GM18508 (cell line): ENCODE measurements around the gene PLD2.

Experiments used
- ATAC-seq: cut with Tn5 transposase; IDR thresholded peaks from one replicate; pipeline ENCODE4 v1.9.1; 2021; ENCODE audit warnings: moderate number of reproducible peaks; ENCODE audit not compliant: insufficient read depth, unreplicated experiment

The PLD2 gene

DNA sequence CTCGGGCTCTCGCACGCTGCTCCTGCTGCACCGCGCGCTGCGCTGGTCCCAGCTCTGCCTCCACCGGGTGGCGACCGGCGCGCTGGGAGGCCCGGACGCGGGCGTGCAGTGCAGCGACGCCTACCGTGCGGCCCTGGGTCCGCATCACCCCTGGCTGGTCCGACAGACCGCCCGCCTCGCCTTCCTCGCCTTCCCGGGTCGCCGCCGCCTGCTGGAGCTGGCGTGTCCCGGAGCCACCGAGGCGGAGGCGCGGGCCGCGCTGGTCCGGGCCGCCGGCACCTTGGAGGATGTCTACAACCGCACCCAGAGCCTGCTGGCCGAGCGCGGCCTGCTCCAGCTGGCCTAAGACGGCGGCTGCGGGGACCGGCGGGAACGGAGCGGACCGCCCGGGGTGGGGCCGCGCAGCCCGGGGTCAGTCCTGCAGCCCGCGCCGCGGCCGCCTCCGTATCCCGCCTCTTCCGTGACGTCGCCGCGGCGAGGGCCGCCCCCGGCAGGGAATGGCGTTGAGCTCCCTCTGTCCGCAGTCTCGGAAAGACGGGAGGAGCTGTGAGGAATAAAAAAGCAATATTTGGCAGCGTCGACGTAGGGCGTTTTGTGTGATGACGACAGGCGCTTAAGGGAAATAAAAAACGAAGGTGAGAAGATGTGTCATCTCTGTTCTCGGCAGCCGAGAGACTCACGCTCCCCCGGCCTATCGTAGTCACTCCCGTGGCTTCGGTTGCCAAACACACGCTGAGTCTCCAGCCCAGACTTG is 16.8 kb upstream of the PLD2 start:
- ATAC-seq = no peak

DNA sequence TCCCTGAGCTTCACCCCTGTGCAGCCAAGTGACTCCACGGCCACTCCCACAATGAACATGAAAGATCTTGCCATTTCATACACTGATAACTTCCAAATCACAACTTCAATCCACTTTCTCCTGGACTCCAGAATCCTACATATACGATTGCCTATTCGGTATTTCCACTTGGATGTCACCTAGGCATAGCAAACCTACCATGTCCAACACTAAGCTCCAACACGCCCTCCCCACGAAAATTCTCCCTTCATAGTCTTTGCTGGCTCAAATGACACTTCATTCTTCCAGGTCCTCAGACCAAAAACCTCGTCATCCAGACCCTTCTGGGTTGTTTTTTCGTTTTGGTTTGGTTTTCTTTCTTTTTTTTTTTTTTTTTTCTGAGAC is 16.3 kb upstream of the PLD2 start:
- no peak for ATAC-seq

DNA sequence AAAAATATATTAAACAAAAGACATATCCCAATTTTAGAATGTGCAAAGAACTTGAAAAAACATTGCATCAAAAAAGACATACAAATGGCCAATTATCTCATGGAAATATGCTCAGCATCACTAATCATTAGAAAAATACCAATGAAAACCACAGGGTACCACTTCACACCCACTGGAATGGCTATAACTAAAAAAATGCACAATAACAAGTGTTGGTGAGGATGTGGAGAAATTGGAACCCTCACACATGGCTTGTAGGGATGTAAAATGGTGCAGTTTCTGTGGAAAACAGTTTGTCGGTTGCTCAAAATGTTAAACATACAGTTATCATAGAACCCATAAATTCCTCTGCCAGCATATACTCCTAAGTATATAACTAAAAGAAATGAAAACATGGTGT is 11.8 kb upstream of the PLD2 start:
- ATAC-seq = no peak

DNA sequence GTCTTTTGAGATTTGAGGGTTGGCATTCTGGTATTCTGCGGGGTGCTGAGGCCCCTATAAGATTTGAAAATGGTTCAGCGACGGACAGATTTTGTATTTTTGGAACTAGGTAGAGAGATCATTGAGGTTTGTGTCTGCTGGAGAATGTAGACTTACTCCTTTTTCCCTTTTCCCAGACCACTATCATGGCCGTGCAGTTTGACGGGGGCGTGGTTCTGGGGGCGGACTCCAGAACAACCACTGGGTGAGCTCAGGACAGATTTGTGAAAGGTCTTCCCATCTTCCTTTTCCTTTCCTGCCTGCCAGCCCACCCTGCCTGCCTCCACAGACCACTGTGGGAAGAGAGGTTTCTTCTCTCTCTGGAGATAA is 10.4 kb upstream of the PLD2 start:
- ATAC-seq = no peak

DNA sequence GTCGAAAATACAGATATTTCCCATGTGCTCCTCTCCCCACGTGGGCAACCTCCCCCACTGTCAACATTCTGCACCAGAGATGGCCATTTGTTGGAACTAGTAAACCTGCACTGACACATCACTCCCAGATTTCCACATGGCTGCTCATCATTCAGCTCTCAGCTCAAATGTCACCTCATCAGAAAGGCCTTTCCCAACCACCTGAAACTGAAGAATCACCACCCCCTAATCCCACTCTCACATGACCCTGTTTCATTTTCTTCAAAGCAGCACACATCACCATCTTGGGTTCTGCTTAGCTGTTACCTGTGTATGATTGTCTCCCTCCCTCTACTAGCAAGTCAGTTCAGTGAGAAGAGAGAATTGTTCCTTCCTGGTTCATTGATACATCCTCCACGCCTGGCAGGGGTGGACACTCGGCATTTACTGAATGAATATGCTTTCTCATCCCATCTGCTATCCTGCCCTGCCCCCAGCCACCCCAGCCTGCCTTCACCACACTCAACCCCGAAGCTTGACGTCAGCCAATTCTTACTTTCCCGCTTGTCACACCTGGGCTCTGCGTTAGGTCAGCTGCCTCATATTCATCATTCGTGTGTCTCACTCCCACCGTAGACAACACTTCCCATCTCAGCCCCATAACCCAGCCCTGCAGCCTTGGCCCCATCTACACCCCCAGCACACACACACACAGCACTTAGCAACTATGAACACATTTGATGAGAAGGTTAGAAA is 6.3 kb upstream of the PLD2 start:
- ATAC-seq = no peak

DNA sequence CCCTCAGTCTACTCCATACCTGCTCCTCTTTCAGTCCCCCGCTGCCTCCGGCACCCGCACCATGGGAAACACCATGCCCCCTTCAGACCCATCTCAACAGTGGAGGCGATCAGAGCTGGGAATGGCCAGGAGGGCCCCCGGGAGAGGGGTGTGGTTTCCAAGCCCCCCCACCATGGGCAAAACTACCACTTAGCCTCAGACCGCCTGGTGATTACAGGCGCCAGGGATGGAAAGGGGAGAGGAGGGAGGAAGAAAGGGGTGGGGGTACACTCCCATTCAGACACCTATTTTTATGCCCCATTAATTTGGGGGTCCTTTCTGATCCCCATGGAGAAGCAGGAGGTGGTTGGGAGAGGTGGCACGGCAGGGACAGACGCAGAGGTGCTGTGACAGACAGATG is 4.7 kb upstream of the PLD2 start, which contains the start of gene C17orf114:
Gene C17orf114, minus strand, starts transcription at position 101 of the 400 bp plus-strand sequence.
- no peak for ATAC-seq

DNA sequence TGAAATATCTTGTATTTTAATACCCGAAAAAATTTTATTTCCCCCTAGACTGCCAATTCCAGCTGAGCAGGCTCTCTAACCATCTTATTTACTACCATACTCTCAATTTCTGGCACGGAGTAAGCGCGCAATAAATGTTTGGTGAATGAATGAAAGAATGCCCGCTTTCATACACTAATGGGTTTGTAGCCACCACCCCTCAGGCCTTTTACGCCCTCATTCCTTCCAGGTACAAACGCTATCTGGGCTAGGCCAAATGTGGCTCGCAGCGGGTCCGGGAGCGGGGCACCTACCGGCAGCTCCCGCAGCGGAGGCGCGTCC is 536 bp upstream of the PLD2 start:
- no peak for ATAC-seq

DNA sequence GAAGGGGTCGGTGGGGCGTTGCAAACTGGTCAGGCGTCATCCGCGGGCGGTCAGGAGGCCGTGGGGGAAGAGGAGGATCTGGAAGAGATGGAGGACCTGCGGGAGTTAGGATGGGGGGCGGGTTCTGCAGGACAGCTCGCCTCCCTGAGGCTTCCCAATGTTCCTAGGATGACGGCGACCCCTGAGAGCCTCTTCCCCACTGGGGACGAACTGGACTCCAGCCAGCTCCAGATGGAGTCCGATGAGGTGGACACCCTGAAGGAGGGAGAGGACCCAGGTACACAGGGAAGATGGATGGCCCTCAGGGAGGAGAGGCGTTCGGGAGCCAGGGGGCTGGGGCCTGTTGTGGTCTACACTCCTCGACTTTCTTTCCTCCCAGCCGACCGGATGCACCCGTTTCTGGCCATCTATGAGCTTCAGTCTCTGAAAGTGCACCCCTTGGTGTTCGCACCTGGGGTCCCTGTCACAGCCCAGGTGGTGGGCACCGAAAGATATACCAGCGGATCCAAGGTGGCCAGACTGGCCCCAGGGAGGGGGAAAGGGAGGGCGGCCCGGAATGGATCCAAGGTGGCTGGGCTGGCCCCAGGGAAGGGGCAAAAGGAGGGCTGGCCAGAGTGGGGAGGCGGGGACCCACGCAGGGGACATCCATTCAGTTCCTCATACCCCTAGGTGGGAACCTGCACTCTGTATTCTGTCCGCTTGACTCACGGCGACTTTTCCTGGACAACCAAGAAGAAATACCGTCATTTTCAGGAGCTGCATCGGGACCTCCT is 839 bp downstream of the PLD2 start:
- no peak for ATAC-seq

DNA sequence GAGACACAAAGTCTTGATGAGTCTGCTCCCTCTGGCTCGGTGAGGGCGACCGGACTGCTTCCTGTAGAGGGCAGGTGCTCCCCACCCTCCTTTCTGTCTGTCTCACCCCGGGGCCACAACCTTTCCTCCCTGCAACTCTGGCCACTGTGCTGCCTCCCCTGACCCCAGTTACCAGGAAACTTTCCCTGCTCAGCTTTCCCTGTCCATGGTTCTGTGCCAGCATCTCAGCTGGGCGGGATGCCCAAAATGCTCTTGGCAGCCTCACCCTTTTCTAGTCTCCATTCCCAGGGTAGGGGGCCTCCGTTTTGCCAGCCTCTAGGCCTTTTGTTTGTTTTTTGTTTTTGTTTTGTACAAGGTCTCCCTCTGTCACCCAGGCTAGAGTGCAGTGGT is 1.4 kb downstream of the PLD2 start:
- ATAC-seq = no peak

DNA sequence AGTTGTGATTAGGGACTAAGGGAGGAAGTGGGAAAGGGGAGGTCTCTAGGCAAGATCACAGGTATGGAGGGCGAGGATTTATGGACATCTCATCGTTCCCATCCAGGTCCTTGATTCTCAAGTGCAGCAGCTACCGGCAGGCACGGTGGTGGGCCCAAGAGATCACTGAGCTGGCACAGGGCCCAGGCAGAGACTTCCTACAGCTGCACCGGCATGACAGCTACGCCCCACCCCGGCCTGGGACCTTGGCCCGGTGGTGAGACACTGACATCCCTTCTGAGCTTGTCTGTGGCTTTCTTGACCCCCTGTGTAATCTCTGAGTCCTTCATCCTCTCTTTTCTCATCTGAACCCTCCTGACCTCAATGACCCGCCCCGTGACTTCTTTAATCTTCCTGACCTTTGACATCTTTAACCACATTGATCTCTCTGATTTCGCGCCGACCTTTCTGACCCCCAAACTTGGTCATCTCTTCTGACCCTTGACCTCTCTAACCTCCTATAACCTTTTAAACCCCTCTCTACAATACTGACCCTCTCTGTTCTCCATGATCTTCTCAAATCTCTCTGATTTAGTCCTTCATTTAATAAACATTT is 3.8 kb downstream of the PLD2 start:
- ATAC-seq = no peak

DNA sequence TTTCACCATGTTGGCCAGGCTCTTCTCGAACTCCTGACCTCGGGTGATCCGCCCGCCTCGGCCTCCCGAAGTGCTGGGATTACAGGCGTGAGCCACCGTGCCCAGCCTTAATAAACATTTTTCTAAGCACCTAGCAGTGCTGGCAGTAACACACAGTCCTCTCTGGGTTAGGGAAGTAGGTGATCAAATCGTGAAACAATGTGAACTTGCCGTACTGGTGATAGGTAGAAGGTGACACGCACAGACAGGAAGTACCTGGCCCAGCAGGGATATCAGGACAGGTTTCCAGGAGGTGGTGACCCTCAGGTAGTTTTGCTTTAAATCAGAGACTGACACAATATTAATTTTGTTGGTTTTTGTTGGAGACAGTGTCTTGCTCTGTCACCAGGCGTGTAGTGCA is 4.5 kb downstream of the PLD2 start:
- ATAC-seq = no peak

DNA sequence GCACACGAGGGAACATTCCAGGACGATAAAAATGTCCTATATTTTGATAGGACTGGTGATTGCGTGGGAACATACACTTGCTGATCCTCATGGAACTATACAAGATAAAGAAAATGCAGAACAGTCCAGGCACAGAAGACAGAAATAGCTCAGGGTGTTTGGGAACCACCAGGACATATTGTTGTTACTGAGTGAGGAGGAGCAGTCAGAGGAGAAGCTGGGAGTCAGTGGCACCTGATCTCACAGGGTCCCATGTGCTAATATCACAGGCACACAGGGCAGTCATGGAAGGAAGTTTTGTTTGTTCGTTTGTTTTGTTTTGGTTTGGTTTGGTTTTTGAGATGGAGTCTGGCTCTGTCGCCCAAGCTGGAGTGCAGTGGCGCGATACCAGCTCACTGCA is 5.7 kb downstream of the PLD2 start:
- no peak for ATAC-seq

DNA sequence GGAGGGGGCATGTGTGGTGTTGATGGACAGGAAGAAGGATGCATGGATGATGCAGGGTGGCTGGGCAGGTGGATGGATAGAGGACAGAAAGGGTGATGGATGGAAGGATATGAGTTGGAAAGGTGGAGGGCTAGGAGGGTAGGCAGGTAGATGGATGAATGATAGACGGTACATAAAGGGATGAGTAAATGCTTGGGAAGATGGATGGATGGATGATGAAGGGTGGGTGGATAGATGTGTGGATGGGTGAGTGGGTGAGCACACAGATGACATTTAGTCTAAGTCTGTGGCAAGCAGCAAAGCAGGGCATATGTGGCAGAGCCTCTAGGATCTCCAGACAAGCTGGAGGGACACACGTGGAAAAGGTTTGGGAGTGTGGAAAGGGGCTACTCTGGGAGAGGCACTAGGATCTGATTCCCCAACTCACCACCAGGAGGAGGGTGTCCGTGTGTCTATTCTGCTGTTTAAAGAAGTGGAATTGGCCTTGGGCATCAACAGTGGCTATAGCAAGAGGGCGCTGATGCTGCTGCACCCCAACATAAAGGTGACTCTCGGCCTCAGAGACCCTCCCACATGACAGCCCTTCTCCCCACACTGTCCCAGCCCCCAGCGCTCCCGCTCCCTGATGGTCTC is 8.2 kb downstream of the PLD2 start:
- ATAC-seq = no peak

DNA sequence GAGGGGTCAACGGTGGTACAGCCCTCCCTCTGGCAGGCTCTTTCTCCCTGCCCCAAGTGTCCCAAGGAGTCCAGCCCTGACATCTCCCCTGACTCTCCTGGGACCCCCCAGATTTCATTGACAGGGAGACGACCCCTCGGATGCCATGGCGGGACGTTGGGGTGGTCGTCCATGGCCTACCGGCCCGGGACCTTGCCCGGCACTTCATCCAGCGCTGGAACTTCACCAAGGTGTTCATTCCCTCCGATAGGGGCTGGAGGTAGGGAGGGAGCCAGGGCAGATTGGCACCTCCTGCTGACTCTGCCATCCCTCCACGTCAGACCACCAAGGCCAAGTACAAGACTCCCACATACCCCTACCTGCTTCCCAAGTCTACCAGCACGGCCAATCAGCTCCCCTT is 9.9 kb downstream of the PLD2 start:
- ATAC-seq = no peak

DNA sequence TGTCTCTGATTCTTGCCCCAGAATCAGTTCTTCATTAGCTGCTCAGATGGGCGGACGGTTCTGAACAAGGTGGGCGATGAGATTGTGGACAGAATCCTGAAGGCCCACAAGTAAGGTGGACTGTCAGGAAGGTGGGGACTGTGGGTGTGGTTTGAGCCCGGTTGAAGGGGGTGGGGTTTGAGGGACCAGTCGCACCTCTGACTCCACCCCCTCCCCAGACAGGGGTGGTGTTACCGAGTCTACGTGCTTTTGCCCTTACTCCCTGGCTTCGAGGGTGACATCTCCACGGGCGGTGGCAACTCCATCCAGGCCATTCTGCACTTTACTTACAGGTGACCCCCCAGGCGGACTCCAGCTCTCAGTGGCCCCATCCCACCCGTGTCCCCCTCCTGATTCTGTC is 11.3 kb downstream of the PLD2 start:
- ATAC-seq = no peak

DNA sequence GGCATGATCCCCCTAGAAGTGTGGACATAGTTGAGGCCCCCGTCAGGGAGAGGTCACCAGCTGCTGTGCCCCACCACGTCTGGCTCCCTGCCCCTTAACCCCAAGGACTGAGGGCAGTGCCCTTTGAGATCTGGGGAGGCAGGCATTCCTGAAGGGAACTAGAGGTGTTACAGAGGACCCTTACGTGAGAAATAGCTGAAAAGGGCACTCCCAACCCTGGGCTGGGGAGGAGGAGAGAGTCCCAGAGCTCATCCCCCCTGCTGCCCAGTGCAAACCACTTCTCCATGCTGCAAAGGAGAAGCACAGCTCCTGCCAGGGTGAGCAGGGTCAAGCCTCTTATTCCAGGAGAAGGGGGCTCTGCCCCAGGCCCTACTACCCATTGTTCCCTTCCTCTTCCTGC is 15.9 kb downstream of the PLD2 start:
- no peak for ATAC-seq

DNA sequence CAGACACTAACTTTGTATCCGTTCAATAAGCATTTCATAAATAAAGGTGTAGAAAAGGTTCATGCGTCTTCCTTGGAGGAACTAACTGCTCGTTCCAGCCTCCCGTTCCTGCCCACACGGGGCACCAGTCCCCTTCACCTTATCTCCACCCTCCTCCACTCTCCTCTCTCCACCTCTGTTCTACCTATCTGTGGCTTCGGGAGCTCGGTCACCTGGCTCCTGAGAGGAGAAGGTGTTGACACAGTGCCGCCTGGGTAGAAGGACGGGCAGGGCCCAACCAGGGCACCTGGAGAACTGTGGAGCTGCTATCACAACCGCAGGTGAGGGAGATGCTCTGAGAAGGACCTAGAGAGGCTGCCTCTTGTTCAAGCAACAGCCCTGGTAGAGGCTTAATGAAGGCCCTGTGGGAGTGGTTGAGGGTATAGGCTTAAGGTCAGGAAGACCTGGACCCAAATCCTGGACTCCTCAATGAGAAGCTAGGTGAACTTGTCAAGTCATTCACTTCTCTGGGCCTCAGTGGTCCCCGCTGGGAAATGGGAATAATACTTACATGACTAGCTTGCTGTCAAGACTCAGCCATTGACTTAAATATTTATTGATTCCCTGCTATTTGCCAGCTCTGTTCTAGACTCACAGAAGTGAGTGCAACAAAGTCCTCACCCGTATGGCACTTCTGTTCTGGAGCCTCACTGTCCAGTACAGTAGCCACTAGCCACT is 16.6 kb downstream of the PLD2 start:
- no peak for ATAC-seq

DNA sequence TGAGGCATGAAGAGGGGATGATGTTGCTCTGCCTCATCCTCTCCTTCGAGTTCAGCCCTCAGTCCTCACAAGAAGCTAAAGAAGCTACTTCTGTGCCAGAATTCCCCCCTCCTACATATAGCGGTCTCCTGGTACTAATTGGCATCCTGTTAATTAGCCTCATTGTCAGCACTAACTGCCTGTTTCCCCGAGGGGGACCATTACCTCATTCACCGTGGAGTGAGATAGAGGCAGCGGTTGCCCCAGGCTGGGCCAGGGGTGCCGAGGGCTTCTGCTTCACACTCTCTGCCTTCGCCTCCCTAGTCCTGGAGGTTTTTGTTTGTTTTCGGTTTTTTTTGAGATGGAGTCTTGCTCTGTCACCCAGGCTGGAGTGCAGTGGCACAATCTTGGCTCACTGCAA is 20.4 kb downstream of the PLD2 start:
- no peak for ATAC-seq

DNA sequence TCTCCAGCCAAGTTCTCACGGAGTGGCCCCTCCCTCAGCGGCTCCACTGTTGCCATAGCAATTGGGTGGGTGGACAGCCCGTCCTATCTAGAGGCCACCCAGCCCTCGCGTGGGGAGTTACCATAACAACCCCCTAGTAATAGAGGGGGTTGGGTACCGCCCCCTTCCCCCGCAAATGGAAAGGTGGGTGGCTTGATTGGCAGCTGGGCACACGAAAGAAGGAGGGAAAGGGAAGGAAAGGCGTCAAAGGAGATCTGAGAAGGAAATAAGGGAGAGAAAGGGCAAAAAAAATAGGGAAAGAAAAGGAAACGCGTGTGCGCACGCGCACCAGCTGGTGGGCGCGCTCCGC is 25.9 kb downstream of the PLD2 start:
- ATAC-seq = peak; percentile 17
